Peyer's patch (tissue), 4 donors: ENCODE results near the gene TAPT1.

Experiments
- CTCF ChIP-seq, 6 experiments: fragments of 450-650 bp in 4 of 6; fragments of 200-600 bp in 2 of 6; sonication (generic) in 1 of 6; IDR thresholded peaks; one replicate each; pipeline ENCODE4 v1.5.1; 2017 to 2019; ENCODE audit warnings: antibody characterized with exemption in 6 of 6, mild to moderate bottlenecking in 3 of 6, moderate library complexity in 1 of 6
- POLR2A ChIP-seq, 2 donors: fragments of 450-650 bp; IDR thresholded peaks; one replicate each; pipeline ENCODE4 v1.5.1; 2017; ENCODE audit warnings: antibody characterized with exemption in 2 of 2, mild to moderate bottlenecking in 2 of 2, moderate library complexity in 2 of 2

- TF ChIP-seq CTCF (IDR thresholded peaks at IDR 0.05), result no peak
- TF ChIP-seq POLR2A (IDR thresholded peaks at IDR 0.05), result no peak
Observed at GRCh38 chr4:16226816-16227461, 668 bp upstream of the TAPT1 start.
